ENCODE data around the gene PIBF1.
"Not testable (repeated sequence)": the region's sequence is repeated elsewhere in the genome, so short reads cannot be mapped to it uniquely, and the experiment has no call there.

Gene PIBF1

GRCh38 chr13:72823081-72823480 lies 41.1 kb downstream of the PIBF1 start:
- DNase-seq, result no peak

GRCh38 chr13:72823724-72824123 lies 41.8 kb downstream of the PIBF1 start:
- DNase-seq, result no peak

- no peak for DNase-seq
Observed at GRCh38 chr13:72834601-72835000, 52.7 kb downstream of the PIBF1 start.

- peak; percentile 77 for DNase-seq
Observed at GRCh38 chr13:72839831-72840426, 58.0 kb downstream of the PIBF1 start.

GRCh38 chr13:72842991-72843390 lies 61.1 kb downstream of the PIBF1 start:
- DNase-seq, result no peak

GRCh38 chr13:72845148-72845547 lies 63.2 kb downstream of the PIBF1 start:
- DNase-seq, result not testable (repeated sequence)

- no peak for DNase-seq
Observed at GRCh38 chr13:72849571-72849970, 67.6 kb downstream of the PIBF1 start.

- no peak for DNase-seq
Observed at GRCh38 chr13:72850959-72851677, 69.2 kb downstream of the PIBF1 start.

- DNase-seq, result no peak
Observed at GRCh38 chr13:72851678-72852014, 69.7 kb downstream of the PIBF1 start.

GRCh38 chr13:72852207-72852606 lies 70.3 kb downstream of the PIBF1 start:
- DNase-seq, result no peak

- DNase-seq, result no peak
Observed at GRCh38 chr13:72853000-72853399, 71.1 kb downstream of the PIBF1 start.

- DNase-seq, result no peak
Observed at GRCh38 chr13:72864142-72865011, 82.4 kb downstream of the PIBF1 start.

- no peak for DNase-seq
Observed at GRCh38 chr13:72868229-72868628, 86.3 kb downstream of the PIBF1 start.

GRCh38 chr13:72875233-72875632 lies 93.3 kb downstream of the PIBF1 start:
- DNase-seq, result no peak

- no peak for DNase-seq
Observed at GRCh38 chr13:72884101-72884500, 102.2 kb downstream of the PIBF1 start.

- no peak for DNase-seq
Observed at GRCh38 chr13:72886272-72887067, 104.5 kb downstream of the PIBF1 start.

GRCh38 chr13:72889495-72889894 lies 107.6 kb downstream of the PIBF1 start:
- DNase-seq, result no peak

- DNase-seq, result no peak
Observed at GRCh38 chr13:72890546-72890945, 108.6 kb downstream of the PIBF1 start.

- DNase-seq, result no peak
Observed at GRCh38 chr13:72891423-72891822, 109.5 kb downstream of the PIBF1 start.

- no peak for DNase-seq
Observed at GRCh38 chr13:72896869-72897268, 114.9 kb downstream of the PIBF1 start.

- not testable (repeated sequence) for DNase-seq
Observed at GRCh38 chr13:72901546-72901945, 119.6 kb downstream of the PIBF1 start.

- DNase-seq, result no peak
Observed at GRCh38 chr13:72908416-72908815, 126.5 kb downstream of the PIBF1 start.

- no peak for DNase-seq
Observed at GRCh38 chr13:72911981-72912380, 130.0 kb downstream of the PIBF1 start.
